HCT116 (cell line): ENCODE measurements around the gene HUNK. TPM values are rescaled to one million over a fixed set of nuclear protein-coding genes. Genes with fewer than 3 reads are reported as not detected.

Source experiments
- ATAC-seq: fragments of 200-7000 bp; cut with Tn5 transposase; 2 replicates; pipeline ENCODE4 v1.9.1; 2020; ENCODE audit warnings: mild to moderate bottlenecking, moderate library complexity
- BruUV-seq: library from RNA; stranded (reverse); fragments of 400-500 nt; replicated peaks from 2 replicates; lab custom pipeline; 2021; lab: Mats Ljungman, UMichigan
- CTCF ChIA-PET: fragments of 300-600 bp; sonication (Branson Sonifier 250); formaldehyde crosslinking; loops from one replicate; lab custom pipeline; 2021; ENCODE audit warnings: antibody characterized with exemption; lab: Charles Lee
- POLR2A ChIA-PET: fragments of 300-600, 350-600 bp; sonication (Branson Sonifier 250); formaldehyde crosslinking; loops from one replicate; lab custom pipeline; 2021; ENCODE audit warnings: antibody characterized with exemption; lab: Charles Lee
- RAD21 ChIA-PET, 2 experiments: fragments of 300-600 bp; sonication (Branson Sonifier 250); formaldehyde crosslinking; loops; one replicate each; lab custom pipeline; 2023; ENCODE audit warnings: low total read pairs in 2 of 2; ENCODE audit not compliant: uncharacterized antibody in 2 of 2, unreplicated experiment in 2 of 2, low non-redundant PET in 1 of 2; lab: Charles Lee
- DNase-seq: peaks from one replicate; pipeline ENCODE4 v3.0.0-alpha.2; 2010; ENCODE audit warnings: low read depth, low spot score
- H2AFZ ChIP-seq: fragments of 200-600 bp; shearing (Covaris generic), sonication (generic); 2 replicates; pipeline ENCODE4 v1.6.1; 2017; ENCODE audit warnings: low read depth, mixed run types, mixed read lengths, antibody characterized with exemption, low read length; ENCODE audit not compliant: poor library complexity, severe bottlenecking
- H3K27ac ChIP-seq: 2 replicates; pipeline ENCODE4 v1.5.1; 2012; ENCODE audit warnings: low read depth, low read length
- H3K27me3 ChIP-seq: fragments of 200-600 bp; sonication (generic); 2 replicates; pipeline ENCODE4 v1.6.1; 2016; ENCODE audit warnings: mixed run types, low read length, mixed read lengths; ENCODE audit not compliant: insufficient read depth
- H3K36me3 ChIP-seq, 2 experiments: fragments of 200-500 bp in 1 of 2; fragments of 200-600 bp in 1 of 2; sonication (Bioruptor generic) in 1 of 2; sonication (generic) in 1 of 2; 2 replicates each; pipeline versions ENCODE4 v1.5.1 to v1.6.1; 2014 to 2016; ENCODE audit warnings: low read length in 2 of 2, inconsistent platforms in 1 of 2, mixed read lengths in 1 of 2, mixed run types in 1 of 2; ENCODE audit not compliant: insufficient read depth in 2 of 2, control insufficient read depth in 1 of 2
- H3K4me1 ChIP-seq, 2 experiments: fragments of 200-600 bp in 1 of 2; sonication (generic) in 1 of 2; 2 replicates each; pipeline versions ENCODE4 v1.5.1 to v1.6.1; 2012 to 2017; ENCODE audit warnings: low read length in 2 of 2, inconsistent platforms in 1 of 2, mild to moderate bottlenecking in 1 of 2, mixed read lengths in 1 of 2, mixed run types in 1 of 2, moderate library complexity in 1 of 2; ENCODE audit not compliant: insufficient read depth in 2 of 2, control insufficient read depth in 1 of 2
- H3K4me2 ChIP-seq: fragments of 200-600 bp; sonication (generic); 2 replicates; pipeline ENCODE4 v1.6.1; 2017; ENCODE audit warnings: mixed run types, low read length, mixed read lengths
- H3K4me3 ChIP-seq, 2 experiments: fragments of 200-600 bp in 1 of 2; sonication (generic) in 1 of 2; replicated peaks in 1 of 2; 2 replicates each; pipeline ENCODE4 v1.5.1; 2011 to 2016; ENCODE audit warnings: low read length in 2 of 2, control low read depth in 1 of 2, low read depth in 1 of 2, mild to moderate bottlenecking in 1 of 2, mixed read lengths in 1 of 2, mixed run types in 1 of 2
- H3K79me2 ChIP-seq: fragments of 200-600 bp; sonication (generic); 2 replicates; pipeline ENCODE4 v1.6.1; 2017; ENCODE audit warnings: mild to moderate bottlenecking, mixed run types, low read length, moderate library complexity, mixed read lengths; ENCODE audit not compliant: insufficient read depth
- H3K9ac ChIP-seq: fragments of 200-600 bp; sonication (generic); 2 replicates; pipeline ENCODE4 v1.6.1; 2016; ENCODE audit warnings: low read length, mixed read lengths
- H3K9me2 ChIP-seq: fragments of 200-600 bp; sonication (generic), shearing (Covaris generic); 2 replicates; pipeline ENCODE4 v1.6.1; 2017; ENCODE audit warnings: mixed run types, mild to moderate bottlenecking, moderate library complexity; ENCODE audit not compliant: insufficient read depth
- H3K9me3 ChIP-seq, 2 experiments: fragments of 200-500 bp in 1 of 2; fragments of 200-600 bp in 1 of 2; sonication (Bioruptor generic) in 1 of 2; sonication (generic) in 1 of 2; 2 replicates each; pipeline ENCODE4 v1.6.1; 2014 to 2017; ENCODE audit warnings: low read length in 2 of 2, mixed read lengths in 2 of 2, inconsistent platforms in 1 of 2, low read depth in 1 of 2, mild to moderate bottlenecking in 1 of 2, mixed run types in 1 of 2, moderate library complexity in 1 of 2; ENCODE audit not compliant: control insufficient read depth in 1 of 2, insufficient read depth in 1 of 2
- H4K20me1 ChIP-seq: fragments of 200-600 bp; sonication (generic), shearing (Covaris generic); 2 replicates; pipeline ENCODE4 v1.6.1; 2017; ENCODE audit warnings: mixed run types, mild to moderate bottlenecking, moderate library complexity; ENCODE audit not compliant: insufficient read depth
- ATF3 ChIP-seq: IDR thresholded peaks from 2 replicates; pipeline ENCODE4 v1.6.1; 2012
- CEBPB ChIP-seq: IDR thresholded peaks from 2 replicates; pipeline ENCODE4 v1.6.1; 2012; ENCODE audit warnings: low read depth
- EGR1 ChIP-seq: IDR thresholded peaks from 2 replicates; pipeline ENCODE4 v1.6.1; 2012; ENCODE audit warnings: low read depth
- ELF1 ChIP-seq: IDR thresholded peaks from 2 replicates; pipeline ENCODE4 v1.6.1; 2012; ENCODE audit warnings: low read depth, borderline replicate concordance
- EZH2 ChIP-seq: fragments of 200-600 bp; sonication (generic); IDR thresholded peaks from 2 replicates; pipeline ENCODE4 v1.6.1; 2017; ENCODE audit warnings: antibody characterized with exemption, mixed run types
- EZH2phosphoT487 ChIP-seq: fragments of 200-600 bp; IDR thresholded peaks from 2 replicates; pipeline ENCODE4 v1.6.1; 2018; ENCODE audit warnings: antibody characterized with exemption, borderline replicate concordance
- FOSL1 ChIP-seq: IDR thresholded peaks from 2 replicates; pipeline ENCODE4 v1.6.1; 2012; ENCODE audit warnings: low read depth
- JUND ChIP-seq: IDR thresholded peaks from 2 replicates; pipeline ENCODE4 v1.6.1; 2012
- POLR2AphosphoS5 ChIP-seq: IDR thresholded peaks from 2 replicates; pipeline ENCODE4 v1.6.1; 2011; ENCODE audit warnings: mild to moderate bottlenecking, low read depth, low read length, moderate library complexity
- RAD21 ChIP-seq: IDR thresholded peaks from 2 replicates; pipeline ENCODE4 v1.6.1; 2012; ENCODE audit warnings: low read depth, mild to moderate bottlenecking
- REST ChIP-seq: IDR thresholded peaks from 2 replicates; pipeline ENCODE4 v1.6.1; 2012; ENCODE audit warnings: low read depth
- SIN3A ChIP-seq: IDR thresholded peaks from 2 replicates; pipeline ENCODE4 v1.6.1; 2012; ENCODE audit warnings: low read depth
- SP1 ChIP-seq: IDR thresholded peaks from 2 replicates; pipeline ENCODE4 v1.6.1; 2012; ENCODE audit warnings: low read depth
- SRF ChIP-seq: IDR thresholded peaks from 2 replicates; pipeline ENCODE4 v1.6.1; 2012; ENCODE audit warnings: low read depth
- YY1 ChIP-seq: IDR thresholded peaks from 2 replicates; pipeline ENCODE4 v1.6.1; 2011; ENCODE audit warnings: low read length, low read depth, moderate library complexity, mild to moderate bottlenecking; ENCODE audit not compliant: insufficient replicate concordance; ENCODE audit errors: extremely low read depth
- ZBTB33 ChIP-seq: IDR thresholded peaks from 2 replicates; pipeline ENCODE4 v1.6.1; 2011; ENCODE audit warnings: mild to moderate bottlenecking, low read length, moderate library complexity; ENCODE audit not compliant: insufficient replicate concordance; ENCODE audit errors: extremely low read depth
- ZFX ChIP-seq: fragments of 450-650 bp; IDR thresholded peaks from 2 replicates; pipeline ENCODE4 v1.6.1; 2017
- ZNF274 ChIP-seq: fragments of 200-500 bp; sonication (Bioruptor generic); IDR thresholded peaks from 2 replicates; pipeline ENCODE4 v1.6.1; 2014; ENCODE audit warnings: mild to moderate bottlenecking, low read depth, low read length, inconsistent platforms
- intact Hi-C: fragments of 100-400 bp; cut with micrococcal nuclease; formaldehyde crosslinking; loops from 2 replicates; pipeline ENCODE4 v1.10.0; 2022
- total RNA-seq: library from RNA; stranded (reverse); gene quantifications from one replicate; pipeline ENCODE4 v1.2.1, GENCODE V29; 2021; ENCODE audit not compliant: unreplicated experiment

Gene HUNK
- total RNA-seq, 1 experiment from 2014 or later = not detected

GRCh38 chr21:31910074-31910470 is 37.3 kb downstream of the HUNK start:
- no peak for TF ChIP-seq EZH2phosphoT487
- TF ChIP-seq ELF1 = no peak
- TF ChIP-seq ATF3 = no peak
- no peak for TF ChIP-seq SIN3A
- TF ChIP-seq FOSL1 = no peak
- no peak for TF ChIP-seq EGR1
- no peak for TF ChIP-seq POLR2AphosphoS5
- no peak for TF ChIP-seq YY1
- no peak for TF ChIP-seq ZBTB33
- no peak for TF ChIP-seq ZFX
- TF ChIP-seq EZH2 = no peak
- TF ChIP-seq CEBPB = no peak
- no peak for TF ChIP-seq ZNF274
- TF ChIP-seq REST = no peak
- no peak for TF ChIP-seq JUND
- TF ChIP-seq SP1 = no peak
- TF ChIP-seq RAD21 = no peak
- no peak for TF ChIP-seq SRF
- H3K79me2 ChIP-seq = no peaks in the 10 kb centered on the region
- H3K9me2 ChIP-seq = no peaks in the 10 kb centered on the region
- no peaks in the 10 kb centered on the region for H3K9me3 ChIP-seq
- intact Hi-C loops = no loop called here
- H4K20me1 ChIP-seq = no peaks in the 10 kb centered on the region
- no TSS peak for BruUV-seq
- H3K9ac ChIP-seq = no peak overlapping the region
- no peak overlapping the region for H2AFZ ChIP-seq
- H3K27me3 ChIP-seq = peaks cover 22% of the 10 kb centered on the region; the same call in 1 of the 2 replicates
- no peak overlapping the region for H3K4me3 ChIP-seq
- H3K36me3 ChIP-seq = no peaks in the 10 kb centered on the region
- DNase-seq = no peak
- ATAC-seq = no peak
- ChIA-PET CTCF (no interaction called here), POLR2A (no interaction called here), RAD21 (interaction anchor here in 1 of 2 experiments (0.6 kb wide), 1 partner anchor 12 kb away, joined by 5 read pairs; no protein-coding TSS in a partner anchor)
- H3K4me2 ChIP-seq = no peak overlapping the region
- no peak overlapping the region for H3K27ac ChIP-seq
- no peaks in the 10 kb centered on the region for H3K4me1 ChIP-seq
